Fibroblast of upper back skin (primary cell): ENCODE measurements around the gene SPIB.
"Not testable (repeated sequence)": the region's sequence is repeated elsewhere in the genome, so short reads cannot be mapped to it uniquely, and the experiment has no call there.

Experiments used
- DNase-seq: peaks from one replicate; pipeline ENCODE4 v3.0.0-alpha.2; 2013

Gene SPIB

GRCh38 chr19:50420127-50420526 lies 1.4 kb downstream of the SPIB start:
- DNase-seq, result no peak

- DNase-seq, result no peak
Measured at GRCh38 chr19:50420808-50421207, 2.1 kb downstream of the SPIB start.

GRCh38 chr19:50422397-50423278 lies 3.9 kb downstream of the SPIB start:
- DNase-seq, result no peak

DNA sequence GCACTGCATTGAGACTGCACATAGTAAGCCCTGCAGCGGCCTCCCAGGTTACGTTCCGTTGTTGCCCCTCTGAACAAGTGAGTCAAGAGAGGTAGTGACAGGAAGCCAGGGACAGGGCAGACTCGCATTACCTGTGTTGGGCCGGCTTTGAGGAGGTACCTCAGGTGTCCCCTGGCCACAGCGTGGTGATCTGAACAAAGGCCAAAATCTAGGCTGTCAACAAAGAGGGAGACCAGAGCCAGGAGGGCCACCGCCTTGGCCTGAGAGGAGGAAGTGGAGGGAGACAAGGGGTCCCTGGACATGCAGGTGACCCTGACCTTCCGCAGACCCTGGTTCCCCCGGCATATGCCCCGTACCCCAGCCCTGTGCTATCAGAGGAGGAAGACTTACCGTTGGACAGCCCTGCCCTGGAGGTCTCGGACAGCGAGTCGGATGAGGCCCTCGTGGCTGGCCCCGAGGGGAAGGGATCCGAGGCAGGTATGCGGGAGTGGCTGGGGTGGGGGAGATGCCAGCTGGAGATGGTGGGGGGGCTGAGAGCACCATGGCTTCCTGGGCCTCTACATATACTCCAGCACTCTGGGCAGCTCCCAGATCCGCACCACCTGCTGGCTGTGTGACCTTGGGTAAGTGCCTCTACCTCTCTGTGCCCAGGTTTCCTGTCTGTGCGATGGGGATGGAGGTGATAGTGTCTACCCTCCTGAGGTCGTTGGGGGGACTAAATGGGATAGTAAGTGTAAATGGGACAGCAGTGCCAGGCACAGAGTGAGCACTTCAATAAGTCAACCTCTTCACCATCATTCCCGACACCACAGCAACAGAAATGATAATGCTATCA lies 4.8 kb downstream of the SPIB start:
- no peak for DNase-seq

- DNase-seq, result no peak
Measured at GRCh38 chr19:50425581-50425980, 6.8 kb downstream of the SPIB start.

DNA sequence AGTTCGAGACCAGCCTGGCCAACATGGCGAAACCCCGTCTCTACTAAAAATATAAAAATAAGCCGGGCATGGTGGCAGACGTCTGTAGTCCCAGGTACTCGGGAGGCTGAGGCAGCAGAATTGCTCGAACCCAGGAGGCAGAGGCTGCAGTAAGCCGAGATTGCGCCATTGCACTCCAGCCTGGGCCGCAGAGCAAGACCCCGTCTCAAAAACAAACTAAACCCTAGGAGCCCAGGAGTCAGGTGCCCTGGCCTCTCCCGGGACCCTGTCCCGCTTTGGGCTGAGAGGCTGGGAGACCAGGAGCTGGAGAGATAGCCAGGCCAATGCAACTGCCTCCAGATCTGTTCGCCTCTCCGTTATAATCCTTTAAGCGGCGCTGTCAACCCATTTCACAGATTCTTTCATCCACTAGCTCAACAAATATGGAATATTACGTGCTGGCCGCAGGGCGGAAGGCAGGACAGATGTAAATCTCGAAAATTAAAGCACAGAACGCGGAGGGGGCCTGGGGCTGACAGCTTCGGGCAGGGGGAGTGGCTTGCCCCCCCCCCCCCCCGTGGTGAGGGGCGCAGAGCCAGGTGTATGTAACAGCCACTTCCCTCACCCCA lies 8.7 kb downstream of the SPIB start:
- DNase-seq, result no peak

- DNase-seq, result peak; percentile 58
Measured at GRCh38 chr19:50427997-50428425, 9.3 kb downstream of the SPIB start.

DNA sequence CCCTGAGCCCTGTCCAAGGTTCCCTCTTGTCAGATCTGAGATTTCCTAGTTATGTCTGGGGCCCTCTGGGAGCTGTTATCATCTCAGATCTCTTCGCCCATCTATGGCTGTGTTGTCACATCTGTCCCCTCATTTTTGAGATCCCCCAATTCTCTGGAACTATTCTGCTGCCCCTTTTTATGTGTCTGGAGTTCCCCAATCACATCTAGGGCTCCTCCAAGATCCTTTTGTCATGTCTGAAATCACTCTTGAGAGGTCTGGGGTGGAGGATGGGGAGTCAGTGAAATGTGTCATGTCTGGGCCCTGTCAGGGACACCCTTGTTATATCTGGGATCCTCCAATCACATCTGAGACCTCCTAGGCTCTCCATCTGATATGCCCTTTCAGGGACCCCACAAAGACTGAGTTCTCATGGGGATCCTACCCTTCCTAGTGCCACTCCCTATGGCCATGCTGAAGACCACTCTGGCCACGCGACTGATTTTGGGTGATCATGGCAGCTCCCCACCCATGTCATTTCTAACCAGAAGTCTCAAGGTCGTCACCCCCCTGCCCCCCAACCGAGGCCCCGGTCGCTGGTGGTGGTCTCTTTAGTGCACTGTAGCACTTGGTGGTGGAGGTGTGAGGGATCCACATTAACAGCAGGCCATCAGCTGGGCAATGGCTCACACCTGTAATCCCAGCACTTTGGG lies 10.2 kb downstream of the SPIB start:
- no peak for DNase-seq

GRCh38 chr19:50430888-50431342 lies 12.2 kb downstream of the SPIB start:
- DNase-seq, result no peak

- peak; percentile 65 for DNase-seq
Measured at GRCh38 chr19:50431343-50432220, 12.8 kb downstream of the SPIB start.

- DNase-seq, result peak; percentile 5
Measured at GRCh38 chr19:50432221-50433028, 13.7 kb downstream of the SPIB start, which contains the start of gene MYBPC2. Gene MYBPC2, plus strand, starts transcription at chr19:50432892. Its CDS starts 62 bp downstream, at chr19:50432954.

DNA sequence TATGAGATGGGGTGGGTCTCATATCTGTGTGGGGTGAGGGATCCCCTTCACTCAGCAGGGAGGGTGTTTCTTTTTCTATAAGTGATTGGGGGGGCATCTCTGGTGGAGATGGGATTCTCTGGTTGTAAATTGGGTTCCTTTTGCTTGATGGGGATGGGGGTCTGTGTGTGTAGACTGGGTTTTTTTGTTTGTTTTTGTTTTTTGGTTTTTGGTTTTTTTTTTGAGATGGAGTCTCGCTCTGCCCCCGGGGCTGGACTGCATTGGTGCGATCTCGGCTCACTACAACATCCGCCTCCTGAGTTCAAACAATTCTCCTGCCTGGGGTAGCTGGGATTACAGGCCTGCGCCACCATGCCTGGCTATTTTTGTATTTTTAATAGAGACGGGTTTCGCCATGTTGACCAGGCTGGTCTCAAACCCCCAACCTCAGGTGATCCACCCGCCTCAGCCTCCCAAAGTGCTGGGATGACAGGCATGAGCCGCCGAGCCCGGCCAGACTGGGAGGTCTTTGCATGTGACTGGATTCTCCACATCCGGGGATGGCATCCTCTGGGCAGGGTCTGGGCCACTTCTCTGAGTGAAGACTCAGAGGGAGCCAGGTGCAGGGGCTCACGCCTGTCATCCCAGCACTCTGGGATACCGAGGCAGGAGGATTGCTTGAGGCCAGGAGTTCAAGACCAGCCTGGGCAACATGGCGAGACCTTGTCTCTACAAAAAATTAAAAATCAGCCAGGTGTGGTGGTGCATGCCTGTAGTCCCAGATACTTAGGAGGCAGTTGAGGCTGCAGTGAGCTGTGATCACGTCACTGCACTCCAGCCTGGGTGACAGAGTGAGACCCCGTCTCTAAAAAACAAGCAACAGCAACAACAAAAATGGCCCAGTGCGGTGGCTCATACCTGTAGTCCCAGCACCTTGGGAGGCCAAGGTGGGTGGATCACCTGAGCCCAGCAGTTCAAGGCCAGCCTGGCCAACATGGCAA lies 14.8 kb downstream of the SPIB start:
- no peak for DNase-seq

DNA sequence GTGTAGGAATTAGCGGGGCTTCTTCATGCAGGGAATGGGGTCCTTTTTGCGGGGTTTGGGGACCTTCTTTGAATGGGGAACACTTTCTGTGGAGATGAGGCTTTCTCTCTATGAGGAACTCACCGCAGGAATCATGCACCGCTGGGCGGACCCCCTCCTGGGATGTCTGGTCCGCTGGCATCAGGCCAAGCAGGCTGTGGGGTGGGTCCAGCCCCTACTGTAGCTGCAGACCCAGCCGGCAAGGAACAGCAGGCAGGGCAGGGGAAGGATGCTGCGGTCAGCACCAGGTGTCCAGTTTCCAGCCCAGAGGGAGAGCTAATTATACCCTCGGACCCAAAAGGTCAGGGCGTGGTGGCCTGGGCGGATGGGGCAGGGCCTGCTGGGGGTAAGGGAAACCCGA lies 15.8 kb downstream of the SPIB start:
- DNase-seq, result no peak

DNA sequence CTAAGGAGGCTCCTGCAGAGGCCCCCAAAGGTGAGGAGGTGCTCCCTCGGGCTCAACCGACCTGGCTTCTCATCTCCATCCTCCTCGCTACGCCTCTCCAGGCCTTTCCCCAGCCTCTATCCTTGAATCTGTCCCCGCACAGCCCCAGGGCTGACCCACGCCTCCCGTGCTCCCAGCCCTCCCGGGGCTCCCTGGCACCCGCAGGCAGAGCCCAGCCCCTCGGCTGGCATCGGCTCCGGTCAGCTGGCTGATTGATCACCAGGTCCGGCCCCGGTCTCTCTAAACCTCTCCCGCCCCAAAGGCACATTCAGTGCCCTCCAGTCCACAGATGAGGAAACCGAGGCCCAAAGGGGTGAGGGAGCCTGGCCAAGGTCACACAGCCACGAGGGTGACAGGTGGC lies 16.5 kb downstream of the SPIB start:
- DNase-seq, result no peak

DNA sequence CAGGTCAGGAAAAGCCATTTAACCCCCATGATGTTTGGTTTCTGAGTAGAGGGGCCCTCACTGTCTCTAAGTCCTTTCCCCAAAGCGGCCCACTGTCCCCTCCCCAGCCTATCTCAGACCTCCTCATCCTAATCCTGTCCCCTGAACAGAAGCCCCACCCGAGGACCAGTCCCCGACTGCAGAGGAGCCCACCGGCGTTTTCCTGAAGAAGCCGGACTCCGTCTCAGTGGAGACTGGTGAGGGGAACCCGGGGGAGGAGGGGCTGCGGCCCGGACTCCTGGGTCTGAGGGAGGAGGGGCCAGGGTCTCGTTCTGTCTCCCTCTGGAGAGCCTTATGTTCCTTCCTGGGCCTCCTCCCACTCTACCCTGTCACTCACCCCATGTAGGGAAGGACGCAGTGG lies 16.9 kb downstream of the SPIB start:
- no peak for DNase-seq

- DNase-seq, result no peak
Measured at GRCh38 chr19:50437862-50438449, 19.2 kb downstream of the SPIB start.

DNA sequence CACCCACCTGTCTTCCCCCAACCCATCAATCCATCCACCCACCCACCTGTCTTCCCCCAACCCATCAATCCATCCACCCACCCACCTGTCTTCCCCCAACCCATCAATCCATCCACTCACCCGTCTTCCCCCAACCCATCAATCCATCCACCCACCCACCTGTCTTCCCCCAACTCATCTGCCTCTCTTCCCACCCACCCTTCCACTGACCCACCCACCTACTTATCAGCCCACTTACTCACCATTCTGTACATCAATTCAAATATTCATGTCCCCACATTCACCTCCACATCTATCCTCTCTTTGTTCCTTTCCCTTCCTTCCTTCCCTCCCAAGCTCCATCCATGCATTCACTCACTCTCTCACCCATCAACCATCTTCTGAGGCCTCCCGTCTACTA lies 20.4 kb downstream of the SPIB start:
- not testable (repeated sequence) for DNase-seq

DNA sequence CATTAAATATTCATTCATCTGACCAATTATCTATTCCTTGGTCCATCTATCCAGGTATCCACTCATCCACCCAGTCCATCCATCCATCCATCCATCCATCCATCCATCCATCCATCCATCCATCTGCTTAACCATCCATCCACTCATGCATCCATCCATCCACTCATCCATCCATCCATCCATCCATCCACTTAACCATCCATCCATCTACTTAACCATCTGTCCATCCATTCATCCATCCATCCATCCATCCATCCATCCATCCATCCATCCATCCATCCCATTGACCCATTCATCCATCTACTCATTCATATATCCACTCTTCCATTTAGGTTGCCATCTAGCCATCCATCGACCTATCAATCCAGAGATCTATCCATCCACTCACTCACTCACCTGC lies 25.3 kb downstream of the SPIB start:
- no peak for DNase-seq

- no peak for DNase-seq
Measured at GRCh38 chr19:50447053-50447452, 28.3 kb downstream of the SPIB start.
